Thymus (tissue), 14 donors: ENCODE results near the gene GNB2. TPM values are rescaled to one million over a fixed set of nuclear protein-coding genes. Genes with fewer than 3 reads are reported as not detected.

Experiments used
- DNase-seq, 9 donors: peaks; one replicate each; pipeline ENCODE4 v3.0.0-alpha.2; 2013; ENCODE audit warnings: low spot score in 9 of 9, low read depth in 6 of 9, missing footprints in 1 of 9
- H3K27ac ChIP-seq, 2 donors: one replicate each; pipeline ENCODE4 v1.5.1; 2013; ENCODE audit warnings: control low read depth in 1 of 2, low read depth in 1 of 2, low read length in 1 of 2, mild to moderate bottlenecking in 1 of 2, moderate library complexity in 1 of 2
- H3K27me3 ChIP-seq, 2 donors: one replicate each; pipeline ENCODE4 v1.5.1; 2013; ENCODE audit warnings: low read length in 1 of 2; ENCODE audit not compliant: control insufficient read depth in 2 of 2, insufficient read depth in 1 of 2
- H3K36me3 ChIP-seq, 2 donors: one replicate each; pipeline ENCODE4 v1.5.1; 2013; ENCODE audit warnings: low read length in 1 of 2, mild to moderate bottlenecking in 1 of 2, moderate library complexity in 1 of 2; ENCODE audit not compliant: control insufficient read depth in 2 of 2, insufficient read depth in 2 of 2
- H3K4me1 ChIP-seq, 2 donors: one replicate each; pipeline ENCODE4 v1.5.1; 2013; ENCODE audit warnings: low read length in 2 of 2; ENCODE audit not compliant: control insufficient read depth in 2 of 2, insufficient read depth in 2 of 2
- H3K4me3 ChIP-seq, 2 donors: one replicate each; pipeline ENCODE4 v1.5.1; 2013; ENCODE audit warnings: low read length in 2 of 2, control low read depth in 1 of 2, mild to moderate bottlenecking in 1 of 2
- H3K9me3 ChIP-seq, 2 donors: one replicate each; pipeline ENCODE4 v1.5.1; 2013; ENCODE audit warnings: low read length in 1 of 2, mild to moderate bottlenecking in 1 of 2; ENCODE audit not compliant: control insufficient read depth in 2 of 2, insufficient read depth in 1 of 2
- WGBS: extraction: QIAGEN DNeasy Blood & Tissue Kit; methylation state at CpG from one replicate; pipeline ENCODE4 v1.1.7; 2013; 5-methylcytosine and 5-hydroxymethylcytosine counted together
- long read RNA-seq, 10 donors: transcript quantifications; one replicate each; lab custom pipeline, GENCODE V29; 2026
- polyA plus RNA-seq: library from polyadenylated mRNA; stranded (reverse); fragments of 200-250 nt; gene quantifications from one replicate; pipeline ENCODE4 v1.2.3, GENCODE V29; 2013
- total RNA-seq: library from RNA; stranded (reverse); fragments of 120-200 nt; gene quantifications from one replicate; pipeline ENCODE4 v1.2.4, GENCODE V29; 2013
- donor health status: healthy.

Gene GNB2
- total RNA-seq: 45.8 TPM
- polyA plus RNA-seq: 130 TPM
- long read RNA-seq, donor 1, transcript GNB2-201 (10 exons, 1,878 nt): major isoform, 7 of 8 reads
- long read RNA-seq, donor 1, partial matches to known transcripts: 0 of 8 reads
- long read RNA-seq, donor 1, other reads (novel, unspliced or antisense): 0 of 8 reads
- long read RNA-seq, donor 2: 0 reads
- long read RNA-seq, donor 3, transcript GNB2-201 (10 exons, 1,878 nt): major isoform, 43 of 46 reads
- long read RNA-seq, donor 3, partial matches to known transcripts: 0 of 46 reads
- long read RNA-seq, donor 3, other reads (novel, unspliced or antisense): 0 of 46 reads
- long read RNA-seq, donor 4, transcript GNB2-201 (10 exons, 1,878 nt): major isoform, 22 of 23 reads
- long read RNA-seq, donor 4, partial matches to known transcripts: 0 of 23 reads
- long read RNA-seq, donor 4, other reads (novel, unspliced or antisense): 0 of 23 reads
- long read RNA-seq, donor 5, transcript GNB2-201 (10 exons, 1,878 nt): major isoform, 44 of 49 reads
- long read RNA-seq, donor 5, partial matches to known transcripts: 0 of 49 reads
- long read RNA-seq, donor 5, other reads (novel, unspliced or antisense): 0 of 49 reads
- long read RNA-seq, donor 6, transcript GNB2-201 (10 exons, 1,878 nt): major isoform, 35 of 48 reads
- long read RNA-seq, donor 6, partial matches to known transcripts: 12 of 48 reads
- long read RNA-seq, donor 6, other reads (novel, unspliced or antisense): 0 of 48 reads
- long read RNA-seq, donor 7, transcript GNB2-201 (10 exons, 1,878 nt): major isoform, 41 of 42 reads
- long read RNA-seq, donor 7, partial matches to known transcripts: 0 of 42 reads
- long read RNA-seq, donor 7, other reads (novel, unspliced or antisense): 0 of 42 reads
- long read RNA-seq, donor 8, transcript GNB2-201 (10 exons, 1,878 nt): major isoform, 18 of 19 reads
- long read RNA-seq, donor 8, partial matches to known transcripts: 0 of 19 reads
- long read RNA-seq, donor 8, other reads (novel, unspliced or antisense): 0 of 19 reads
- long read RNA-seq, donor 9, transcript GNB2-201 (10 exons, 1,878 nt): major isoform, 26 of 29 reads
- long read RNA-seq, donor 9, partial matches to known transcripts: 0 of 29 reads
- long read RNA-seq, donor 9, other reads (novel, unspliced or antisense): 0 of 29 reads
- long read RNA-seq, donor 10, transcript GNB2-201 (10 exons, 1,878 nt): major isoform, 30 of 38 reads
- long read RNA-seq, donor 10, transcript GNB2-202 (9 exons, 1,524 nt): minor isoform, 8 of 38 reads
- long read RNA-seq, donor 10, partial matches to known transcripts: 0 of 38 reads
- long read RNA-seq, donor 10, other reads (novel, unspliced or antisense): 0 of 38 reads

DNA sequence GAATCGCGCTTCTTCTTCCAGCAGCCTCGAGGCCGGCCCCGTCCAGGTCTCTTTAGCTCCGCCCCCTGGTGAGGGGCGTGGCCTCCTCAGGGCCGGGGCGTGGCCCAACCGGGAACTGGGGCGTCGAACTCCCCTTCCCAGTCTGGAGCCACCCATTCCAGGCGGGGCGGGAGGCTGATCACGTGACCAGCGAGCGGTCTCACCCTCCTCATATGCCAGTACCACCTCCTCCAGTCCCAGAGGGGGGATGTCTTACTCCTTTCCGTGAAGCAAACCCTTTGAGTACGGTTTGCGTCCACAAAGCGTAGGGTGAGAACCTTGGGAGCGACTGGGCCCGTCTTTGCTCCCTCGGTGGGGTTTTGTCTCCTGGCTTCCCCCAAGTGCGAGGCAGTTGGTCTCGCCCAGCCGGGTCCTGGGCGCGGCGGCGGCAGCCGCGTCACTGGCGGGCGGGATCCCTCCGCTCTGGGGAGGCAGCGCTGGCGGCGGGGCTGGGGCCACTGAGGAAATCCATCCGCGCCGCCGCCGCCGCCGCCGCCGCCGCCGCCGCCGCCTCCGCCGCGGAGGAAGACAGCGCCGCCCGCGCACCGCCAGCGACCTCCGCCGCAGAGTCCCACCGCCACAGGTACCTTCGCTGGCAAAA, at the start of gene GNB2:
Gene GNB2 (plus strand): TSS at position 439 of the 640 bp plus-strand sequence. CDS start 2,526 bp downstream, outside the sequence.
- H3K36me3 ChIP-seq: peaks cover 20 to 21% of the 10 kb centered on the region in 2 donors
- peak within 1 kb of the TSS; percentile 85 to 98 for H3K27ac ChIP-seq
- DNase-seq: peak; percentile 90 to 98 (median 96)
- peaks cover 4 to 16% of the 10 kb centered on the region in 2 donors for H3K4me1 ChIP-seq
- peak within 1 kb of the TSS; percentile 99 to 100 for H3K4me3 ChIP-seq
- H3K27me3 ChIP-seq: peaks cover 2 to 7% of the 10 kb centered on the region in 2 donors
- under 1% methylated on average over 65 of the region's 65 CpGs for WGBS
- peaks cover 0 to 5% of the 10 kb centered on the region in 2 donors for H3K9me3 ChIP-seq

DNA sequence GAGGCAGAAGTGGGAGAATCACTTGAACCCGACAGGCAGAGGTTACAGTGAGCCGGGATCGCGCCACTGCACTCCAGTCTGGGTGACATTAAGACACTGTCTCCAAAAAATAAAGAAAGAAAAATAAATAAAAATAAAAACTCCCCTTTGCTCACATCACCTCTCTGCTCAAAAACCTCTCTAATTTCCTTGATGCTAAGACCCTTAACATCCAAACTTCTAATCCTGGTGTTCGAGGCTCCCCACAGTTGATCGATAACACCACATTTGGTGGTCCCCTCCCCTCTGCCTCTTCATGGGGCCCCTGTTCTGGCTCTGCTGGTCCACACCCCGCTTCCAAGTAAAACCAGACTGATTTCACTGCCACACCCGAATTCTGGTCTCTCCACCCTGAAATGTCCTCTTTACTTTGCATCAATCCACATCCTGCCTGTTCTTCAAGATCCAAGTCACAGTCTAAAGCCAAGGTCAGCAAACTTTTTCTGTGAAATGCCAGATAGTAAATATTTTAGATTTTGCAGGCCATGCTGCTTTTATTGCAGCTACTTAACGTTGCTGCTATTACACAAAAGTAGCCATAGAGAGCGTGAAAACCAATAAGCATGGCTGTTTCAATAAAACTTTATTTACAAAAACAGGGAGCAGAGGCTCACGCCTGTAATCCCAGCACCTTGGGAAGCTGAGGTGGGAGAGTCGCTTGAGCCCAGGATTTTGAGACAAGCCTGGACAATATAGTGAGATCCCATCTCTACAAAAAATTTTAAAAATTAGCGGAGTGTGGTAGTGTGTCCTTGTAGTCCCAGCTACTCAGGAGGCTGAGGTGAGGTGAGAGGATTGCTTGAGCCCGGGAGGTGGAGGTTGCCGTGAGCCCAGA, 49.4 kb upstream of the GNB2 start:
- H3K36me3 ChIP-seq: no peaks in the 10 kb centered on the region

GRCh38 chr7:100626055-100626454, 47.5 kb upstream of the GNB2 start:
- H3K27ac ChIP-seq: peak overlapping the region in 1 of 2 donors; percentile 31
- peak overlapping the region in 1 of 2 donors; percentile 48 for H3K4me3 ChIP-seq
- H3K36me3 ChIP-seq: no peaks in the 10 kb centered on the region
- peaks cover 11 to 13% of the 10 kb centered on the region in 2 donors for H3K4me1 ChIP-seq
- H3K27me3 ChIP-seq: peaks cover 2 to 20% of the 10 kb centered on the region in 2 donors
- H3K9me3 ChIP-seq: no peaks in the 10 kb centered on the region
- no peak for DNase-seq
- WGBS: 19% methylated on average over 3 of the region's 3 CpGs

More for the DNA sequence above, 49.4 kb upstream of the GNB2 start:
- H3K4me3 ChIP-seq: no peak overlapping the region
- no peaks in the 10 kb centered on the region for H3K9me3 ChIP-seq
- no peak for DNase-seq
- peaks cover 2 to 14% of the 10 kb centered on the region in 2 donors for H3K27me3 ChIP-seq
- peaks cover 11 to 13% of the 10 kb centered on the region in 2 donors for H3K4me1 ChIP-seq
- H3K27ac ChIP-seq: no peak overlapping the region
- 96% methylated on average over 15 of the region's 15 CpGs for WGBS

GRCh38 chr7:100626530-100627237, 46.9 kb upstream of the GNB2 start:
- Histone ChIP-seq H3K4me1 (peaks cover 11 to 13% of the 10 kb centered on the region in 2 donors), H3K27ac (peak overlapping the region; percentile 68 to 85), H3K4me3 (peak overlapping the region; percentile 35 to 48), H3K9me3 (no peaks in the 10 kb centered on the region), H3K36me3 (no peaks in the 10 kb centered on the region), H3K27me3 (peaks cover 2 to 24% of the 10 kb centered on the region in 2 donors)
- DNase-seq: peak in 7 of 9 donors; percentile 57 to 92 (median 79)
- WGBS: 2% methylated on average over 37 of the region's 37 CpGs

GRCh38 chr7:100627238-100627549, 46.3 kb upstream of the GNB2 start:
- Histone ChIP-seq H3K9me3 (no peaks in the 10 kb centered on the region), H3K36me3 (no peaks in the 10 kb centered on the region), H3K4me1 (peaks cover 11 to 13% of the 10 kb centered on the region in 2 donors), H3K4me3 (peak overlapping the region; percentile 35 to 48), H3K27ac (peak overlapping the region in 1 of 2 donors; percentile 68), H3K27me3 (peaks cover 6 to 29% of the 10 kb centered on the region in 2 donors)
- no peak for DNase-seq
- 98% methylated on average over 21 of the region's 21 CpGs for WGBS

- DNase-seq: no peak
- Histone ChIP-seq H3K27me3 (peaks cover 12 to 49% of the 10 kb centered on the region in 2 donors), H3K9me3 (peaks cover 0 to 6% of the 10 kb centered on the region in 2 donors), H3K27ac (no peak overlapping the region), H3K4me1 (peaks cover 11 to 28% of the 10 kb centered on the region in 2 donors), H3K4me3 (no peak overlapping the region), H3K36me3 (no peaks in the 10 kb centered on the region)
- 98% methylated on average over 11 of the region's 11 CpGs for WGBS
Measured at GRCh38 chr7:100629117-100629716, 44.3 kb upstream of the GNB2 start.

- Histone ChIP-seq H3K27ac (no peak overlapping the region), H3K9me3 (peaks cover 0 to 6% of the 10 kb centered on the region in 2 donors), H3K36me3 (no peaks in the 10 kb centered on the region), H3K4me3 (no peak overlapping the region), H3K27me3 (peaks cover 12 to 58% of the 10 kb centered on the region in 2 donors), H3K4me1 (peaks cover 11 to 28% of the 10 kb centered on the region in 2 donors)
- DNase-seq: no peak
- 95% methylated on average over 4 of the region's 4 CpGs for WGBS
Measured at GRCh38 chr7:100630066-100630465, 43.5 kb upstream of the GNB2 start.
